Stromal cell of bone marrow (primary cell): Measurements from ENCODE around the gene CADM1.

Experiments used
- DNase-seq: peaks from one replicate; pipeline ENCODE4 v3.0.0-alpha.2; 2012; ENCODE audit warnings: low read depth

Gene CADM1

DNA sequence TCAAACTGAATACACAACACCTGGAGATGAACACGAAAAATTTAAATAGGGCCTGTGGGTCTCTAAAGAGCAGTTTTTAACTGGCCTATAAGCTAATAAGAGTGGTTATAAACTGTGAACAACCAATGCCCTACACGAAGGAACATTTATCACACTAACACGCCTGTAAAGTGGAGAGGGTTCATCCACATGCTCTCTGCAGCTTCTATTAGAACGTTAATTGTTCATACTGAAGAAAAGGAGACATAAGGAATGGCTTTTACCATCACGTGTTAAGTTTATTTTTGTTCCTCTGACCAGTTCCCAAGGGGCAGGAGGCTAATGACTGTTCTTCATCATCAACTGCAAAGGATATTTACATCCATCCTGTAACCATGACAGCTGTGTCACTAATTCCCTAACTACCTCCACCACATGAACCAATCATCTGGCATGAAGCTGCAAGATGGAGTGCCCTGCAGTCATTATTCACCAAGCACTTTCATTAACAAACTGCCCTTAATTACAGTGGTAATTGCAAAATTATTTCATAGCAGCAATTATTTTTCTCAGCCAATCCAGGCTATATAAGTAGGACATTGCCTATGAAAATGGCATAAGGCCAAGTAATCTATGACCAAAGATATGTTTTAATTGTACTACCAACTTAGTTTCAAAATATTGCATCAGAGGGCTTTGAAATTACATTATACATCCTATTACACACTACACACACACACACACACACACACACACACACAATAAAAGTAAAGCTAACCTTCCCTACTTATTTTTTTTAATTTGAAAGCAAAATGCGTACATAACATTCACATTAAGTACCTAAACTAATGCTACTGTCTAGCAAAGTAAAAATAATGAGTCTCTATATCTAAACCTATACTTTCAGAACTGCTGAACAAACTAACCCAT lies 186.7 kb downstream of the CADM1 start:
- DNase-seq, result no peak

DNA sequence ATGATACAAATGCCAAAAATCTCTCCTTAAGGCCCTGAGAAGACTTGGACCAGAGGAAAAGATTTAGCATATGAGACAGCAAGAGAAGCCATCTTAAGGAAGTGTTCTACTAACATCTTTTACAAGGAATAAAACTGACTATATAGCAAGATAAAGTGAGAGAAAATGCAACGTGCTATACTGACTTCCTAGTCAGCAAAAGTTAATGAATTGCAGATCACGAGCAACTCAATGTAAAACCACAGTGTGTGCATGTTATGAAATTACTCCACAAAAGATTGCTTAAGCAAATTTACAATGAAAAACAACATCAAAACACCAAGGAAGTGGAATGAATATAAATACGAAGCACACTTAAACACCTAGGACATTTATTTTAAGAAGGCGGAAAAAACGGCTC lies 187.5 kb downstream of the CADM1 start:
- DNase-seq, result no peak

DNA sequence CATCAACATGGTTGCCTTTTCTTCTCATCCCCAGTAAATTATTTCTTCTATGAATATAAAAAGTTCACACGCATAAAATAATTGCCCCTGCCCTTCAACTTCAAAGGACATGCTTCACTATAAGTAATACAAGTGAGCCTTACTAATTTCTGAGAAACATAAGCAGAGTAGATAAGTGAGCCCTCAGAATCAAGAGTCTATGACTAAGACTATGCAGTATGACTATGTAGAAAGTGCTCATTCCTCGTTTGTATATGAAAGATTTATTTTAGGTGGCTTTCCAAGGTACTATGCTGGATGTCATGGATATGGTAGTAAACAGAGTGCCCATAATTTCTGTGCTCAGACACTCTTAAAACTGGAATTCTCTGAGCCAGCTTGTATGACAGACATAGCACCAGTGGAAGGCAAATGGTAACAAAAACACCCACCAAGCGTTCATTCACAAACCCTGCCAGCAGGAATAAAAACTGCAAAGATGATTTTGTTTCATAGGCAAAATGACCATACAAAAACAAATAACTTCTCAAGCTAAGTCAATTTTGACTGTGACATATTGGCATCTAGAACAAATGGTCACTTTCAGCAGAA lies 189.8 kb downstream of the CADM1 start:
- DNase-seq, result no peak

DNA sequence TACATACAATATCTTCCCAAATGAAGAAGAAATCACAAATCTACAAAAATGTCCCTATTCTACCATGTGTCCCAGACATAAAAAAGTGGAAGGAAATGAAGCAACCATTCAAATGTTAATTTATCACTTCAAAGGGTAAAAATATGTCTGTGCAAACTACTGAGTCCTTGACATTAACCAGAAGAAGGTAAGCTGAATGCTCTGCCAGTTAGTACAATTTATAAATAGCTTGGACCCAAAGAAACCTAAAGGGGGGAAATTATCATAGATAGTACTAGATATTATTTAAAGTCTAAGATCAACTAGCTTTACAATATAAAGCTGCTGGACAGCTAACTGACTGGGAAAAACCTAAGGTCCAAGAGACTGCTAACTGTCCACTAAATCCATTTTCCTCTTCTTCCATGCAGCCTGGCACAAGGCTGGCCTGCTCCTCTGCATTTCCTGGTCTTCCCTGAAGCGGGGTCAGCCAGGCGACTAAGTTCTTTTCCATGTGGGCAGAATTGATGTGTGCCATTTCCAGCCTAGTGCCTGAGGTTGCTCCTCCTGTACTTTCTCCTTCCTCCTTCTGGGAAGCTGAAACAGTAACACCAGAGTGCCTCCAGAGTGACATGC lies 190.9 kb downstream of the CADM1 start:
- no peak for DNase-seq

DNA sequence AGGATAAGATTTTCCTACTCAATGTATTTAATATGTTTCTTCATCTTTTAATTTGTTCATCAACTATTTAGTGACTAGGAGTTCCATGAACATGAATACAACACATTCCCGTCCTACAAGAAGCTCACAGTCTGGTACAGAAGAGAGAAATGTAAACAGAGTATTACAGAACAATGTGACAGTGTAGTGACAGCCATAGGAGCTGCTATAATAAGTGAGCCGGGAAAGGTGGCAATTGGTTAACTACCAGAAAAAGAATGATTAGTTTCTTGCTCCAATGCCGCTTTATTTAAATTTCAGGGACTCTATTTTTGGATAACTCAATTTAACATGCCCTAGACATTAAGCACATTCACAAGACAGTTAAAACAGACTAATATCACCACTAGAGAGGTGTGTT lies 192.3 kb downstream of the CADM1 start:
- DNase-seq, result no peak

DNA sequence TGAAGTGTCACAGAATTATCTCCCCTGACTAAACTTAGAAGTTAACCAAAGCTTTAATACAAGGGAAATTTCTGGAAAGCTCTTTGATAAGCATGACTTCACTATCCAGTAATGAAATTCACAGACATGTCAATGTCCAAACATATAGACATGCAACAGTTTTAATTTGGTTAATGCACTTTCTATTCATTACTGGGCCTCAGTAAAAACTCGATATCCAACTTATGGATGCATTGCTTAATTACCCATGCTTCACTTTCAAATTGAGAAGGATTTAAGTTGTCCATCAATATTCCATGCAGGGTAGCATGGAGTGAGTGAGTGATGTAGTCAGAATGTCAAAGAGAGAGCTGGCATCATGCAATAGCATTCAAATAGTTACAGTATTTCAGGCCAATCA lies 197.5 kb downstream of the CADM1 start:
- no peak for DNase-seq

DNA sequence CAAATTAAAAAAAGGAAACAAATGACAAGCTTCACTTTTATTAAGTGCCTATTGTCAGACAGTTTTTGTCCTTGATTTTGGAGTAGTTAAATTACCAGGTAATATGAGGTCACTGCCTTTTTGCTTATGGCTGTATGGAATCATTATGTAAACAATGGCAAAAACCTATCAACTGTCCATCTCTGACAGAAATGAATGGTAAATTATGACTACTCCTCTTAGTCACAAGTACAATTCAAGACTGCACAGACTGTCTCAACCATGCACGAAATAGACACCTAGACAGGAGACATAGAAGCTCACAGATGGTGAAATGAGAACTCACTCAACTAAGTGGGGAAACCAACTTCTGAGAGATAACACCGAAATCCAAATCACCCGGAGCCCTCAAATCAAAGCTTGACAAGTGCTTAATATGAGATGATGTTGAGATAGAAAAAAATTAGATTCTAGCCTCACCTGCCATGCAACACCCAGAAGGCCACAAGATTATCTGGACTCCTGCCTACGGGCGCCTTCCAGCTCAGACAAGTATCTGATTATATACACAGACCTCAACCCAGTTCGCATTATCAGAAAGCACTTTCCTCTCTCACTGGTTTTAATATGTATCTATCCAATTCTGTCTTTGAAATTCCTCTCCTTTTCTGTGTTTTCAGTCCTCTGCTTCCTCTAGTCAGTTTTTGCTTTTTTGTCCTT lies 199.3 kb downstream of the CADM1 start:
- DNase-seq, result no peak

DNA sequence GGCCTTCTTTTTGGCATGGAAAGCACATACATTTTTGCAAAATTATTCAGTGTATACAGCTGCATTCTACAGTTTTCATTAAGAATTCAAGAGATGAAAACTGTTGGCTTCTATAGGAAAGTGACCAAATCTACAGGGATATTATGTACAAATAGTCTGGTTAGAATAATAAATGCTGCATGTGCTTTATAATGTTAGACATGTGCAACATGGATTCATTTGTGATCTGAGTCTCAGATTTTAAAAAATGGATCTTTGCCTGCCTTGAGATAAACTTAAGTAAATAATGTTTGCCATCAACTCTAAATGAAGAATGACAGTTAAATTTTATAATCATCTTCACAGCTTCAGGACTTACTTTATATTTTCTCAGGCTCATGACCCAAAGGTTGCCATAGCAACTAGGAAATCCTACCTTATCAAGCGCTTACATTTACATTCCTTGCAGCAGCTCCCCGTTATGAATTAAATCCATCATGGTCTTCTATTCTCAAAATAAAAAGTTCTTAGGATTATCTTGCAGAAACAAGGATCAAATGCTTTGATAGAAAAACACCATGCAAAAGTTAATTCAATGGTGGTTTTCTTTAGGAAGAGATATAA lies 200.2 kb downstream of the CADM1 start:
- no peak for DNase-seq

DNA sequence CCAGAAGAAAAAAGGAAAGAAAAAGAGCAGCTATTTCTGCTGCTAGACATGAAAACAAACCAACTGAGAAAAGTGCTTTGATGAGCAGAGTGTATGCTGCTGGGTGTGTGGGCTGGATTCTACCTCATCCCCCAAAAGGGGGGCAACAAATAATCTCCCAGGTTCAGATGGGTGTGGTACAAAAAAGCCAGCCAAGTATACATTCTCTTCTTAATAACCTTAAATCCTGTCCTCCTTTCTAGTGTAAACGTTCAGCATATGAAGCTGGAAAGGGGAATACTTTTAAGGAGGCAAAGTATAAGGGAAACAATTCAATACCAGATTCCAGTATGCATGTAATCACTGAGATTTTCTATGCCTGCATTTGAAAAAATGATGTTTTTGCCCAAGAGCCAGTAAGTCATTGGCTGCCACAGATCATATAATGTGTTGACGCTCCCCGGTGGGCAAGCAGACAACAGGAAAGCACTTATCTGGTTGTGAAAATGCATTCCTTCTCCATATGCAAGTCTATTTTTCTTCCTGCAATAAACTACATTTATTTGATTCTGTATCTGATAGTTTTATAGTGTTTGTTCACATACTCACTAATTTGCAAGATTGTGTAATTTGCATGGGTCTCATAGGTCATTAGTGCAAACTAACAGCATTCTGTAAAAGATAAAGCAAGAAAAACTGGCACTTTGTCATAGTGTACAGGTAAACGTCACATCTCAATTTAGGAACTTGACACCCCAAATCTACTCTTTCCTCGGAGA lies 201.1 kb downstream of the CADM1 start:
- DNase-seq, result no peak

DNA sequence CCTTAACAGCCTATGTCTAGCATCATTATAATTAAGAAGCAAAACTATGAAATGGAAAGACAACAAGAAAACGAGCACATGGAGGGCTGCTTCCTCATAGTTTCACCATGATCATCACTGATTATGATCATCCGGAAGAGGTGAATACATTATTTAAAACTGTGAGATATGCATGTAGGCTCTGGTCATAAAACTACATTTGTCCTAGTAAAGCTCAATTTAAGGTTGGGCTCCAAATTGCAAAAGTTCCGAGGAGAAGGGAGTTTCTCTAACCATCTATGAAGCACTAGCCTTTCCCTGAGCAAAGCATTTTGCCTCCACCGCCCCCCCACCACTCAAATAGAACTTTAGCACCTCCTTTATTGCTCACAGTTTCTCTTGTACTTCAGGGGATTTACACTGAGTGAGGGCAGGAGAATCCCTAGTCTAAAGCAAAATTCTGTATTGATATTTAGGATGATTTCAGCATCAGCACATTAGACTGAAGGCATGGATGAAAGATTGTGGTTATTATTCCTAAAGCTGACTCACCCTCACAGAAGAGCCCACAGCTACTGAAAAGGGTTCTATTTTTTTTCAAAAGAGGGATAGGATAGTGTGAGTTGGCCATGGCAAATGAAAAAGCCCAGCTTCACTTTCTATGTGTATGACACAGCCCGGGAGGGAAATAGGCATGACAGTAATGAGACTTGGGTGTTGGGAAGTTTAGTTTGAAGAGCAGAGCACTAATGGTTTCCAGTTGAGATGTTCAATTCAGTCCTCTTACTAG lies 203.4 kb downstream of the CADM1 start:
- DNase-seq, result no peak

DNA sequence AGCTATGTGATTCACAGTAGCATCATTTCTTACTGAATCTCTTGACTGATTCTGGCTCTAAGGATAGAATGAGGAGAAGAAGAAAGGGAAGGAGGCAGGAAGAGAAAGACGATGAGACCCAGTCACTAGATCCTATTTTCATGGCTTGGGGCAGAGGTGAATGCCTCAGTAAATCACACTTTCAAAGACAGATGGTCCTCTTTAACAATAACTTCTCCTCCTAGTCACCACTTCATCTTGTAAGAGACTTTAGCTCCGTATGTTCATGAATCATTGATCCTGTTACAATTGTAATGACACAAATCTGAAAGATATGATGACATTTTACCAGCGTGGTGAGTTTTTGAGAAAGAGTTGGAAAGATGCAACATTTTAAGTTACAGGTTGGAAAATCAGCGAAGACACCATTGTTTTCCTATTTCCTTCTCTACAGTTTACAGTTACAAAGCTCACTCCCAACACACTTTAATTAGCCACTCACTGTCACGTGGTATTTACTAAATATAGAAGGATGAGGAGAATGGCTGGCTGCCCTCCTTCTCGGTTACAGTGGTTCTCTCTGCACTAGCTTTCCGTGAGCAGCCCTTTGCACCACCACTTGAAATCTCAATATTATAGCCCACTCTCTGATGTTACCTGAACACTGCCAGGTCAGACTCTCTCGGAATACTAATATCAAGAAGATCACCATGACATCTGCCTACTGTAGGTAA lies 205.8 kb downstream of the CADM1 start:
- DNase-seq, result no peak

DNA sequence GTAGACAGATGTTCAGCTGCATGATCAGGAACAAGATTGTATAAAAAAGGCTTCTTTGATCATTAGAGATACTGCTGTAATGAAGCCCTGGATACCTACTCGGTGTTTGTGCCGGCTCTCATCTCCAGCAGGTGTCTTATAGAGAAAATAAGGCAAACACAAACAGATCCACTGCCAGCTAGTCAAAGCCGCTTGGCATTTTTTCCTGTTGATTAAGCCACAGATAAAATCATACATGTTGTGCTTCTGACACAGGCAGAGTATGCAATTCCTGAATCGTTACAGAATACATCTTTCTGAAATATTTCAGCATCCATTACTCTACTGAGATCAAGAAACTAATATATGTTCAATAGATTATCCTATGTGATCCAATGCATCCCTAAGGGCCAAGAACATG lies 206.9 kb downstream of the CADM1 start:
- no peak for DNase-seq

DNA sequence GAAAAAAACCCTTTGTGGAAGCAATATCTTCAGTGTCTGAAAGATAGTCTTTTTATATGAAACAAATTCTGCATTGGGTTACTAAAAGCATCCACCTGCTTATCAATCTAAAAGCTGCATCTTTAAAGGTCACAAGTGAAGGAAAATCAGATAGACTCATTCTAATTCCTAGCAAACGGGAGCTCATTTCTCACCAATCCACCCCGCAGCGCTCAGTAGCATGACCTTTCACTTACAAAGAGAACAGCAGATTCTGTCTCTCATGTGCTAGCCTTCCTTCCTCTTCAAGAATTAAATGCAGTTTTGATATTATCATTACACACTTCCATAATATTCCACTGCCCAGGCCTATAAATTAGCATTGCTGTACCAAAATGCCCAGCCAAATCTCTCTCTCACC lies 212.9 kb downstream of the CADM1 start:
- DNase-seq, result no peak

DNA sequence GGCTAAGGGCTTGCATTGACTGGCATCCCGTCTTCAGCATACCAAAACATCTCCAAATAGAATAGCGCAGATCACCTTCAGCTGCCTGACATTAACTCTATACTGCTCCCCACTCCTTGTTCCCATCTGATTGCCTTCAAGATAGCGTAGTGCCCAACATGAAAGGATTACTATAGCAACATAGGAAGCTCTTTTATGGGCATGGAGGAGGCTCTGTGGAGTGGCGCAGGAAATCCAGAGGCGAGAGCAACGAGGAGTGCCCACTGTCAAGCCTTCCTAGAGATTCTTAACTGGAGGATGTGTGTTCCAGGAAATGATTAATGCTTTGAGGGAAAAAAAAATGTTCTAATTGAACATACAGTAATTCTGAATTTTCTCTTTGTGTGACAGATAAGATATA lies 213.3 kb downstream of the CADM1 start:
- no peak for DNase-seq

DNA sequence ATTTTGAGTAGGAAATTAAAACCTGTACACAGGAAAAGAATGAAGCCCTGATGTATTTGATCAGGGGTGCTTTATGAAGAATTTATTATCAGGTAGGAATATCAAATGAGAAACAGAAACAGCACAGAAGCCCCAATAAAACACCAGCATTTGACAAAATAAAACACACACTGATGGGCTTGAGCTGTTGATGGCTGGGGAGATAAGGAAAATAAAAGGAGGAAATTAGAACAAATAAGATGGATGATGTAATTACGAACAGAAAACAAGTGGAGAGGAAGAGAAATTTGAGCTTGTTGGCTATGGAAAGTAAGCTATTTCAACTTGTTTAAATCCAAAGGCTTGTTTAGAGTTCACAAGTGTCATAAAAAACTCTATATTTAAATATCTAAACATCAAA lies 213.7 kb downstream of the CADM1 start:
- no peak for DNase-seq

DNA sequence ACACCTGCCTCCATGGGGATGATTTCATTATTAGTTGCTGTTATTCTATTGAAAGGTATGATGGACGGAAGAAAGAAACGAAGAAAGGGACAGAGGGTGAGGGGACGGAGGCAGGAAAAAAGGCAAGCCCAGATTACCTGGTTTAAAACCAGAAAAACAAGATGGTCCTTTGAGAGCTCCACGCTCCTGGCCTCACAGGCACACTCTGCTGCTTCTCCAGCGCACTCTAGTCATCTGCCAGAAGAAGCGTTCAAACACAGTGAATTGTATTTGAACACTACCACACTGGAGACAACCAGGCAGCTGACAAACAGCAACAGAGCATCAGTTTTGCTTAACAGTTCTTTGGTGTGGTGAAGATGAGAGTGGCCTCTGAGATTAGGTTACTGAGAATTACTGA lies 216.9 kb downstream of the CADM1 start:
- DNase-seq, result no peak

DNA sequence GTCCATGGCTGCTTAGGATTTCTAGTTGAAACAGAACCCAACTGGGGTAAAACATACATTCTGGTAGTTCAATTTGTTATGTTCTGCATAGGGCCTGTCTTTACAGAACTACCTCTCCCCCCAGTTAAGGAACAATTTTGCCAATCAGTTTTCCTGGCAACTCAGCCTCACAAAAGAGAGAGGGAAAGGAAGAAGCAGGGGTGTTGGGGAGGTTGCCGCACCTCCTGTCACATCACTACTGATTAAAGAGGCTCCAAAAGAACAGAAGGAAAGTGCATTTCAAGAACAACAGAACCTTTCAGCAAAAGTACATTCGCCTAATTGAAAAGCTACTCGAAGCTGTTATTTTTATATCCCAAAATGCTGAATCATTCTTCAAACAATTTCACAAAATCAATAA lies 217.6 kb downstream of the CADM1 start:
- no peak for DNase-seq

DNA sequence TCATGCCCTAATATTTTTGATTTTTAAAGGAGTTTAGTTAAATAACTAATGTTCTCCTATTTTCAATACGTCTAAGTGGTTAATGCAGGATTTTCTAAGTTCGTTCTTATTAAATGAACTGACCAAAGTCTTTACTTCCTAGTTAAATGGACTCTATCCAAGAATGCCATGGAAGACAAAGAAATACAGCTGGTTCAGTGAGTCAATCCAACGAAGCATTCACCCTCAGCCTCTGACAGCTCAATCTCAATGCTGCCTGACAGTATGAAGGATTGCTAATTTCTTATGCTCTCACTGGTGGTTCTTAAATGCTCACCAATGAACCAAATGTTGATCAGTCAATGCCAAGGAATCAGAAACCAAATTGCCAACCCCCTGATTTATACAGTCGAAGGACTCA lies 219.4 kb downstream of the CADM1 start:
- no peak for DNase-seq

DNA sequence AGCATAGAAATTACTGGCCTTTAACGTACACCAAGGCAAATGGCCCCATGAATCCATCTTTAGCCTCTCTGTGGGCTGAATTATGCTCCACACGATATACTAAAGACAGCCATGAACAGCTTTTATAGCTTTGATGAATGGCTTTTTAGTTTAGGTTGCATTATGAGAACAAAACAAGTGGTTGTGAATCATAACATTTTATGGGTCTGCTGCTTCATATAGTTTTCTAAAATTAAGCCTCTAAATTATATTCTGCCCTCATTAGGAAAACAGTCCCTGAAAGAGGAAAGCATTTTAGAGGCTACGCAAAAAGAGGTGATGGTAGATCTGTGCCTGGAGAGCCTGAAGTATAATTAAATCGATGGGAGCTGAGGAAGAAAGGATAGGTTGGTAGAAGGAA lies 221.3 kb downstream of the CADM1 start:
- DNase-seq, result no peak

DNA sequence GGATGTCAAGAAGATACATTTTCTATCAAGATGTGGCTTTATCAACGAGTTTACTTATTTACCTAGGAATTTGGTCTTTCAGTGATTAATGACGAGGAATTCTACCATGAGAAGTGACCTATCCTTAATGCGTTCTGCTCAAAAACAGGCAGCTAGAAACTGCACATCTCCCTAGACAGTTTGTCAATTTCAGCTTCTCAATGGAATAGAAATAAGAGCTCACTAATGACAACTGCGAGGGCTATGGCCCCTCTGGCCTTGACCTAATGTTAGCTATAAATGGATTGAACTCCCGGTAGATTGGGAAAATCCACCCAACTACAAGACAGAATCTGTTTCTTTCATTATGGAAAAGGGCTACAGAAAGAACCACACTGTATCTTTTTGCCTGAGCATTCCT lies 223.4 kb downstream of the CADM1 start:
- DNase-seq, result no peak
